MM.1S (cell line): ENCODE data around the gene RABGEF1.

Experiments used
- EZH2 ChIP-seq: fragments of 300-600 bp; sonication (generic); optimal IDR thresholded peaks from 2 replicates; pipeline ENCODE3; 2017; ENCODE audit warnings: low read depth, mild to moderate bottlenecking, antibody characterized with exemption, low read length, mixed read lengths
- EZH2phosphoT487 ChIP-seq: fragments of 300-600 bp; sonication (generic); IDR thresholded peaks from 2 replicates; pipeline ENCODE4 v1.6.1; 2018; ENCODE audit warnings: antibody characterized with exemption, low read length
- TF ChIP-seq, protein P1 (sequence below): fragments of 300-600 bp; sonication (generic); IDR thresholded peaks from 2 replicates; pipeline ENCODE4 v1.5.1; 2016; ENCODE audit warnings: antibody characterized with exemption, low read length, mixed read lengths

DNA sequence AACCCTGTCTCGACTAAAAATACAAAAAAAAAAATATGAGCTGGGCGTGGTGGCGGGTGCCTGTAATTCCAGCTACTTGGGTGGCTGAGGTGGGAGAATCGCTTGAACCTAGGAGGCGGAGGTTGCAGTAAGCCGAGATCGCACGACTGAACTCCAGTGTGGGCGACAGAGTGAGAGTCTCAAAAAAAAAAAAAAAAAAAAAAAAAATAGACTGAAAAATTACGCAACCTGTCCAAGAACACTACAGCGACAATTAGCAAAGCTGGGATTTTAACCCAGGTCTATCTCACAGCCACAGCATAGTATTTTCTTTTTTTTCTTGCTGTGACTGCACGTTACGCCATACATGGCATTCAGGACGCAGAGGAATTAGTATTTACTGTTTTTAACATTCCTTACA is 1.1 kb upstream of the RABGEF1 start:
- TF ChIP-seq, protein P1, sequence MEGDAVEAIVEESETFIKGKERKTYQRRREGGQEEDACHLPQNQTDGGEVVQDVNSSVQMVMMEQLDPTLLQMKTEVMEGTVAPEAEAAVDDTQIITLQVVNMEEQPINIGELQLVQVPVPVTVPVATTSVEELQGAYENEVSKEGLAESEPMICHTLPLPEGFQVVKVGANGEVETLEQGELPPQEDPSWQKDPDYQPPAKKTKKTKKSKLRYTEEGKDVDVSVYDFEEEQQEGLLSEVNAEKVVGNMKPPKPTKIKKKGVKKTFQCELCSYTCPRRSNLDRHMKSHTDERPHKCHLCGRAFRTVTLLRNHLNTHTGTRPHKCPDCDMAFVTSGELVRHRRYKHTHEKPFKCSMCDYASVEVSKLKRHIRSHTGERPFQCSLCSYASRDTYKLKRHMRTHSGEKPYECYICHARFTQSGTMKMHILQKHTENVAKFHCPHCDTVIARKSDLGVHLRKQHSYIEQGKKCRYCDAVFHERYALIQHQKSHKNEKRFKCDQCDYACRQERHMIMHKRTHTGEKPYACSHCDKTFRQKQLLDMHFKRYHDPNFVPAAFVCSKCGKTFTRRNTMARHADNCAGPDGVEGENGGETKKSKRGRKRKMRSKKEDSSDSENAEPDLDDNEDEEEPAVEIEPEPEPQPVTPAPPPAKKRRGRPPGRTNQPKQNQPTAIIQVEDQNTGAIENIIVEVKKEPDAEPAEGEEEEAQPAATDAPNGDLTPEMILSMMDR, result no peak
- TF ChIP-seq EZH2 (no peak), EZH2phosphoT487 (no peak)
